Stimulated activated CD4-positive, alpha-beta T cell treated with anti-CD3 and anti-CD28 coated beads, Interleukin-15, amount 100 ng/mL, for 24 hours (primary cell): ENCODE results near the gene INTS4.
"Not testable (repeated sequence)": the region's sequence is repeated elsewhere in the genome, so short reads cannot be mapped to it uniquely, and the experiment has no call there.

ENCODE experiments used
- DNase-seq: peaks from one replicate; pipeline ENCODE4 v3.0.0-alpha.2; 2020

INTS4 gene

GRCh38 chr11:78023426-78023825, 29.0 kb upstream of the INTS4 start:
- DNase-seq: no peak

- no peak for DNase-seq
These were observed 28.2 kb upstream of the INTS4 start, which contains the start of gene KCTD14 for GRCh38 chr11:78022397-78023396. TSS of gene KCTD14 (minus strand) at chr11:78023276. CDS start at chr11:78023249, 27 bp downstream.

- no peak for DNase-seq
These were observed 27.1 kb upstream of the INTS4 start for GRCh38 chr11:78021611-78022010.

GRCh38 chr11:78020246-78020645, 25.8 kb upstream of the INTS4 start:
- no peak for DNase-seq

GRCh38 chr11:78019808-78020207, 25.3 kb upstream of the INTS4 start:
- DNase-seq: no peak

- no peak for DNase-seq
These were observed 21.4 kb upstream of the INTS4 start for GRCh38 chr11:78015878-78016277.

- DNase-seq: not testable (repeated sequence)
These were observed 20.6 kb upstream of the INTS4 start for GRCh38 chr11:78014937-78015520.

- no peak for DNase-seq
These were observed 16.8 kb upstream of the INTS4 start for GRCh38 chr11:78011301-78011700.

GRCh38 chr11:78010755-78011154, 16.3 kb upstream of the INTS4 start:
- DNase-seq: no peak

GRCh38 chr11:78010304-78010703, 15.8 kb upstream of the INTS4 start:
- DNase-seq: no peak

GRCh38 chr11:78009062-78009461, 14.6 kb upstream of the INTS4 start:
- DNase-seq: no peak

- peak; percentile 55 for DNase-seq
These were observed 5.7 kb upstream of the INTS4 start for GRCh38 chr11:78000193-78000592.

GRCh38 chr11:77999446-78000030, 5.1 kb upstream of the INTS4 start:
- no peak for DNase-seq

- no peak for DNase-seq
These were observed 566 bp downstream of the INTS4 start for GRCh38 chr11:77993902-77994301.

GRCh38 chr11:77990981-77991380, 3.5 kb downstream of the INTS4 start:
- no peak for DNase-seq

GRCh38 chr11:77986456-77986855, 8.0 kb downstream of the INTS4 start:
- DNase-seq: not testable (repeated sequence)

GRCh38 chr11:77981346-77981947, 13.0 kb downstream of the INTS4 start:
- DNase-seq: no peak

- DNase-seq: no peak
These were observed 26.1 kb downstream of the INTS4 start for GRCh38 chr11:77968337-77968736.

- DNase-seq: no peak
These were observed 26.7 kb downstream of the INTS4 start for GRCh38 chr11:77967753-77968152.

- no peak for DNase-seq
These were observed 27.3 kb downstream of the INTS4 start for GRCh38 chr11:77967121-77967520.

- no peak for DNase-seq
These were observed 28.1 kb downstream of the INTS4 start for GRCh38 chr11:77966338-77966737.

- no peak for DNase-seq
These were observed 35.0 kb downstream of the INTS4 start for GRCh38 chr11:77959434-77959833.

- not testable (repeated sequence) for DNase-seq
These were observed 35.8 kb downstream of the INTS4 start for GRCh38 chr11:77958583-77959177.
